Activated naive CD8-positive, alpha-beta T cell treated with anti-CD3 and anti-CD28 coated beads for 36 hours (primary cell): Measurements from ENCODE around the gene ZBTB44. TPM values are rescaled to one million over a fixed set of nuclear protein-coding genes. Genes with fewer than 3 reads are reported as not detected.
"Not testable (repeated sequence)": the region's sequence is repeated elsewhere in the genome, so short reads cannot be mapped to it uniquely, and the experiment has no call there.

Experiments
- DNase-seq: peaks from one replicate; pipeline ENCODE4 v3.0.0; 2021
- H3K27ac Mint-ChIP-seq: one replicate; pipeline ENCODE4 v1.8.0; 2022; ENCODE audit warnings: mild to moderate bottlenecking, moderate library complexity, mixed read lengths
- H3K27me3 Mint-ChIP-seq: one replicate; pipeline ENCODE4 v1.8.0; 2022; ENCODE audit warnings: mild to moderate bottlenecking, mixed read lengths
- H3K36me3 Mint-ChIP-seq: one replicate; pipeline ENCODE4 v1.8.0; 2021; ENCODE audit warnings: mild to moderate bottlenecking, mixed read lengths
- H3K4me1 Mint-ChIP-seq: one replicate; pipeline ENCODE4 v1.8.0; 2021; ENCODE audit warnings: mixed read lengths
- H3K4me3 Mint-ChIP-seq: one replicate; pipeline ENCODE4 v1.8.0; 2022; ENCODE audit warnings: mild to moderate bottlenecking, moderate library complexity, mixed read lengths
- H3K9me3 Mint-ChIP-seq: one replicate; pipeline ENCODE4 v1.8.0; 2022; ENCODE audit warnings: mixed read lengths
- total RNA-seq, 2 experiments: library from RNA; stranded (reverse); gene quantifications; one replicate each; pipeline ENCODE4 v1.2.3, GENCODE V29; 2021

Gene ZBTB44
- total RNA-seq, result 10 to 100 TPM; 43.2 to 44.6 TPM

- Mint-ChIP-seq H3K4me3 (peak within 1 kb of the TSS; percentile 97), H3K9me3 (no peaks in the 10 kb centered on the region), H3K27ac (peak within 1 kb of the TSS; percentile 96), H3K27me3 (no peaks in the 10 kb centered on the region), H3K36me3 (peaks cover 4% of the 10 kb centered on the region), H3K4me1 (peaks cover 27% of the 10 kb centered on the region)
- DNase-seq, result peak; percentile 87
Observed at GRCh38 chr11:130314750-130315285, at the start of gene ZBTB44. Gene ZBTB44 (minus strand): TSS chr11:130314917. CDS start chr11:130261873, 53,044 bp downstream.

DNA sequence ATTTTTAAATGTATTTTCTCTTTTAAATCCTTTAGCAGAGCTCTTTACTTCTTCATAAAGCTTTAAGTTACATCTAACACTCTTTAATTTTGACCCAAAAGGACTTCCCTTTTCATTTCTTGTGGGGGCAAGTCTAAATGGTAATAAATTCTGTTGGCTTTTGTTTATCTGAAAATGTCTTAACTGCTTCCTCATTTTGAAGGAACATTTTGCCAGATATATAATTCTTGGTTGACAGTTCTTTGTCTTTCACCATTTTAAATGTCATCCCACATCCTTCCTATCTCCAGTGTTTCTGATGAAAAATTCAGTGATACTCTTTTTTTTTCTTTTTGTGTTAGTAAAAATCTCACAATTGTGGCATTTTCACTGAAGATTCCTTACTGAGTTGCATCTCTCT lies 44.7 kb upstream of the ZBTB44 start:
- H3K4me1 Mint-ChIP-seq, result no peaks in the 10 kb centered on the region
- H3K9me3 Mint-ChIP-seq, result peaks cover 24% of the 10 kb centered on the region
- no peak for DNase-seq
- no peak overlapping the region for H3K27ac Mint-ChIP-seq
- peaks cover 9% of the 10 kb centered on the region for H3K36me3 Mint-ChIP-seq
- no peaks in the 10 kb centered on the region for H3K27me3 Mint-ChIP-seq
- no peak overlapping the region for H3K4me3 Mint-ChIP-seq

DNA sequence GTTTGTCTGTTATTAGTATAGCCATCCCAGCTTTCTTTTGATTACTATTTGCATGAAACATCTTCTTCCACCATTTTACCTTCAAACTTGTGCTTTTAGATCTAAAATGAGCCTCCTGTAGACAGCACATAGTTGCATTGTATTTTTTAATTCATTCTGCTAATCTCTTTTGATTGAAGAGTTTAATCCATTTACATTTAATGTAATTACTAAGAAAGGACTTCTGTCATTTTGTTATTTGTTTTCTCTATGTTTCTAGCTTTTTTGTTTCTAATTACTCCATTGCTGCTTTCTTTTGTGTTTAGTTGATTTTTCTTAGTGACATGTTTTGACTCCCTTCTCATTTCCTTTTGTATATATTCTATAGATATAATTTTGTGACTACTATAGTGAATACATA lies 43.7 kb upstream of the ZBTB44 start:
- no peak for DNase-seq
- no peak overlapping the region for H3K27ac Mint-ChIP-seq
- no peak overlapping the region for H3K4me3 Mint-ChIP-seq

DNA sequence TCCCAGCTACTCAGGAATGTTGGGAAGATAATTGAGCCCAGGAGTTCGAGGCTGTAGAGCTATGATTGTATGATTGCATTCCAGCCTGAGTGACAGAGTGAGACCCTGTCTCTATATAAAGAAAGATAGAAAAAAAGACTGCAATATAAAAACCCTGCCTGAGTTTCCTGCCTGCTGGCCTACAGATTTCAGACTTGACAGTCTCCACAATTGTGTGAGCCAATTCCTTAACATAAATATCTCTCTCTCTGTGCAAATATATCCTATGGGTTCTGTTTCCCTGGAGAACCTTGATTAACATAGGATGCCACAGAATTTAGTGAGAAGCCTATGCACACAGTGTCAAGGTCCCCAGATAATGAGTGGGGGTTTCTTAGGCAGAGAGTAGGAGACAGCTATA lies 32.5 kb upstream of the ZBTB44 start:
- Mint-ChIP-seq H3K4me1 (no peaks in the 10 kb centered on the region), H3K27ac (no peak overlapping the region), H3K9me3 (peaks cover 3% of the 10 kb centered on the region), H3K27me3 (no peaks in the 10 kb centered on the region), H3K4me3 (no peak overlapping the region), H3K36me3 (no peaks in the 10 kb centered on the region)
- DNase-seq, result no peak

More for the DNA sequence above, 43.7 kb upstream of the ZBTB44 start:
- no peaks in the 10 kb centered on the region for H3K27me3 Mint-ChIP-seq
- peaks cover 29% of the 10 kb centered on the region for H3K9me3 Mint-ChIP-seq
- peaks cover 13% of the 10 kb centered on the region for H3K36me3 Mint-ChIP-seq
- no peaks in the 10 kb centered on the region for H3K4me1 Mint-ChIP-seq

DNA sequence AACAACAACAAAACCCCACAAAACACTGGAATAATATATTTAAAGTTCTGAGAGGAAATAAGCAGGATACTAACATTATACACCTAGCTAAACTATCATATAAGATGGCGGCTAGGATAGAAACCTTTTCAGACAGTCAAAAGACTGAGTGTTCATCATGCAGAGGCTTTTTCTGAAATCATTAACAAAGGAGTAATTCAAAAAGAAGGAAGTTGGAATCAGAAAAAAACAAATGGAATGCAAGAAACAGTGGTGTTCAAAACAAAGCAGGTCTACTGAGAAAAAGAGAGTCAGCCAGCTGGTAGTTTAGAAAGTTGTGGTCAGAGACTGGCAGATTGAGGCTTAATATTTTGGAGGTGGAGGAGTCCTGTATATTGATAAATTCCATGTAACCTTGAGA lies 30.1 kb upstream of the ZBTB44 start:
- H3K36me3 Mint-ChIP-seq, result peaks cover 9% of the 10 kb centered on the region
- H3K27ac Mint-ChIP-seq, result no peak overlapping the region
- H3K4me3 Mint-ChIP-seq, result no peak overlapping the region
- no peak for DNase-seq
- peaks cover 13% of the 10 kb centered on the region for H3K9me3 Mint-ChIP-seq
- H3K27me3 Mint-ChIP-seq, result no peaks in the 10 kb centered on the region
- peaks cover 5% of the 10 kb centered on the region for H3K4me1 Mint-ChIP-seq

DNA sequence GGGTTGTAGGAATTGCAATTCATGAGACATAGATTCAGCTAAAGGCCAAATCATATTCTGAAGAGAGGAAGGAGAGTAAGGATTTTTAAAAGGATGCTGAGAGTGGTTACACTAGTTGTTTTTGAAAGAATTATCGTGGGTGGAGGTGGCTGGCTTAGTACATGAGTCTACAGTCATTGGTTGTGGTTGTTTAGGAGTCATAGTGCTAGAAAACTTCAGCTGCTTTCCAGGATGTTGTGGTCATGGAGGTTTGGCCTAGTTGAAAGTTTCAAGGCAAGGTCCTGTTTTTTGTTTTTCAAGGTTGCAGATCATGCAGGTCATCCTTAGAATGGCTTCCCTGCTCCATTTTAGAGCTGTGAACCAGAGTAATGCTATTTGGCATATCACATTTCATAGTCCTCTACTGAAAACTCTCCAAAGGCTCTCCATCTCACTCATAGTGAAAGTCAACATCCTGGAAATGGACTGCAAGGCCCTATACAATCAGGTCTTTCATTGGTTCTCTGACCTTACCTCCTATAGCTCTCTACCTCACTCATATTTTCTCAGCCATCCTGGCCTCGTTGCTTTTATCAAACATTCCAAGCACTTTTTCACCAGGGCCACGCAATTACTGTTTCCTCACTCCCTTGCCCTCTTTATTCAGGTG lies 26.1 kb upstream of the ZBTB44 start:
- Mint-ChIP-seq H3K36me3 (peaks cover 11% of the 10 kb centered on the region), H3K4me3 (no peak overlapping the region), H3K4me1 (peaks cover 5% of the 10 kb centered on the region), H3K9me3 (peaks cover 16% of the 10 kb centered on the region), H3K27me3 (no peaks in the 10 kb centered on the region), H3K27ac (no peak overlapping the region)
- no peak for DNase-seq

- Mint-ChIP-seq H3K27me3 (no peaks in the 10 kb centered on the region), H3K4me1 (peaks cover 5% of the 10 kb centered on the region), H3K27ac (no peak overlapping the region)
Observed at GRCh38 chr11:130338667-130339066, 23.9 kb upstream of the ZBTB44 start.

GRCh38 chr11:130337281-130338089 lies 22.8 kb upstream of the ZBTB44 start:
- Mint-ChIP-seq H3K9me3 (peaks cover 13% of the 10 kb centered on the region), H3K4me1 (peaks cover 5% of the 10 kb centered on the region), H3K27me3 (no peaks in the 10 kb centered on the region), H3K27ac (no peak overlapping the region), H3K36me3 (peaks cover 11% of the 10 kb centered on the region), H3K4me3 (no peak overlapping the region)
- no peak for DNase-seq

More at GRCh38 chr11:130338667-130339066, 23.9 kb upstream of the ZBTB44 start:
- Mint-ChIP-seq H3K9me3 (peaks cover 13% of the 10 kb centered on the region), H3K36me3 (peaks cover 11% of the 10 kb centered on the region), H3K4me3 (no peak overlapping the region)
- no peak for DNase-seq

DNA sequence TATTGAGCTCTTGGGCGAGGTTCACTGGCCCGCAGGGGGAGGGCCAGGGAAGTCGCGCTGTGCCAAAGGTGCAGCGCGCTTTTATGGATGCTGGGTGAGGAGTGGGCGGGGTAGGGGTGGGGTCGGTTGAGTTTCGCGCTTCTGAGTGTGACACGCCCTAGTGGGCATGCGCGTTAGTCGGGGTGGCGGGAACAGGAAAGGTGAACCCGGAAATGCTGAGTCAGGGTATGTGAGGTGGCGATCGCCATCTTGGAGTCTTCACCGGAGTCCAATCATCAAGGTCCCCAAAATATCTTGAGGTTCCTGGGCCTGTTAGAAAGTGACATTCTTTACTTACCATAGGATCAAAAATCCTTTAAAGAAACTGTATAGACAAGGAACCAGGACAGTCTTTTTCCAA lies 16.7 kb upstream of the ZBTB44 start:
- H3K4me3 Mint-ChIP-seq, H3K4me1 Mint-ChIP-seq, DNase-seq, H3K36me3 Mint-ChIP-seq, H3K9me3 Mint-ChIP-seq, H3K27ac Mint-ChIP-seq, H3K27me3 Mint-ChIP-seq: not testable (repeated sequence)

- Mint-ChIP-seq H3K9me3 (peaks cover 5% of the 10 kb centered on the region), H3K4me1 (peaks cover 3% of the 10 kb centered on the region), H3K27ac (no peak overlapping the region), H3K27me3 (no peaks in the 10 kb centered on the region), H3K36me3 (peaks cover 9% of the 10 kb centered on the region), H3K4me3 (no peak overlapping the region)
- DNase-seq, result no peak
Observed at GRCh38 chr11:130330101-130330684, 15.5 kb upstream of the ZBTB44 start.

DNA sequence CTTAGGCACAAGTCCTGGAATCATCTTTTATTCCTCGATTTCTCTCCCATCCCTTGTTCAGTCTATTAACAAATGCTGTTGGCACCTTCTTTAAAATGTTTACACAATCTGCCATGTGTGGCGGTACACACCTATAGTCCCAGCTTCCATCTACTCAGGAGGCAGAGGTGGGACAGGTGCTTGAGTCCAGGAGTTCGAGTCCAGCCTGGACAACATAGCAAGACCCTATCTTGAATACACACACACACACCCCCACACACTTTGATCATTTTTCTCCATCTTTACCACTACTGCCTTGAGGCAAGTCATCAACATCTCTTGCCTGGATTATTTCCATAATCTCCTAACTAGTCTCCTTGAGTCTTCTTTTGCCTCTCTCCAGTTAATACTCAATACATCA lies 13.7 kb upstream of the ZBTB44 start:
- H3K4me1 Mint-ChIP-seq, result peaks cover 3% of the 10 kb centered on the region
- no peaks in the 10 kb centered on the region for H3K27me3 Mint-ChIP-seq
- H3K36me3 Mint-ChIP-seq, result peaks cover 9% of the 10 kb centered on the region
- H3K4me3 Mint-ChIP-seq, result no peak overlapping the region
- H3K9me3 Mint-ChIP-seq, result peaks cover 5% of the 10 kb centered on the region
- no peak overlapping the region for H3K27ac Mint-ChIP-seq
- no peak for DNase-seq

DNA sequence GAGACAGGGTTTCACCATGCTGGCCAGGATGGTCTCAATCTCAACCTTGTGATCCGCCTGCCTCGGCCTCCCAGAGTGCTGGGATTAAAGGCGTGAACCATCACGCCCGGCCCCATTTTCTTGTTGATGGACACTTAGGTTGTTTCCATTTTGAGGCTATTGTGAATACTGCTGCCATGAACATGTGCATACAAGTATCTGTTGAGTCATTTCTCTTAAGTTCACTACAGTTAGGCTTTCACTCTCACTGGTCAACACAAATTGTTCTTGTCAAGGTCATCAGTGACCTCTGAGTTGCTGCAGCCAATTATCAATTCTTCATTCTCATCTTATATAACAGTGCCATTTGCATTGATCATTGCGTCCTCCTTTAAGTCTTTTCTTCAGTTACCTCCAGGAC lies 13.0 kb upstream of the ZBTB44 start:
- Mint-ChIP-seq H3K4me3 (no peak overlapping the region), H3K4me1 (peaks cover 3% of the 10 kb centered on the region), H3K27me3 (no peaks in the 10 kb centered on the region), H3K9me3 (peaks cover 5% of the 10 kb centered on the region), H3K27ac (no peak overlapping the region), H3K36me3 (peaks cover 9% of the 10 kb centered on the region)
- no peak for DNase-seq

DNA sequence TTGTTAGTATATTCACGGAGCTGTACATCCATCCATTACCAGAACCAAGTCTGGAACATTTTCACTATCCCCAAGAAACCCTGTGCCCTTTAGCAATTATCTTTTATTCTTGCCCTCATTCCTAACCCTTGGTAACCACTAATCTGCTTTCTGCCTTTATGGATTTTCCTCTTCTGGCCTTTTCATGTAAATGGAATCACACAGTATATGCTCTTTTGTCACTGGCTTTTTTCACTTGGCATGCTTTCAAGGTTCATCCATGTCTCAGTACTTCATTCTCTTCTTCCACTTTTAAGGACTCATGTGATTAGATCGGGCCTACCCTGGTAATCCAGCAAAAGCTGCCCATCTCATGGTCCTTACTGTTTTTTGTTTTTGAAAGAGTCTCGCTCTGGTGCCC lies 11.0 kb upstream of the ZBTB44 start:
- Mint-ChIP-seq H3K27ac (no peak overlapping the region), H3K9me3 (peaks cover 7% of the 10 kb centered on the region), H3K36me3 (peaks cover 12% of the 10 kb centered on the region), H3K4me1 (peaks cover 3% of the 10 kb centered on the region), H3K27me3 (no peaks in the 10 kb centered on the region), H3K4me3 (no peak overlapping the region)
- DNase-seq, result no peak

GRCh38 chr11:130323452-130324450 lies 9.0 kb upstream of the ZBTB44 start:
- Mint-ChIP-seq H3K4me1 (no peaks in the 10 kb centered on the region), H3K9me3 (peaks cover 7% of the 10 kb centered on the region), H3K27ac (no peak overlapping the region), H3K4me3 (no peak overlapping the region), H3K27me3 (no peaks in the 10 kb centered on the region), H3K36me3 (peaks cover 11% of the 10 kb centered on the region)
- DNase-seq, result no peak
